IMR-90 (cell line): ENCODE measurements around the gene HMGN2. TPM values are rescaled to one million over a fixed set of nuclear protein-coding genes. Genes with fewer than 3 reads are reported as not detected.

Source experiments
- ATAC-seq: fragments of 200-7000 bp; cut with Tn5 transposase; 2 replicates; pipeline ENCODE4 v1.9.1; 2020; ENCODE audit warnings: low read depth, mild to moderate bottlenecking, moderate library complexity
- BruUV-seq: library from RNA; stranded (reverse); fragments of 400-500 nt; replicated peaks from 2 replicates; lab custom pipeline; 2021; lab: Mats Ljungman, UMichigan
- CTCF ChIA-PET: fragments of 300-600 bp; formaldehyde crosslinking; extraction: SDS; loops from one replicate; lab custom pipeline; 2021; ENCODE audit warnings: antibody characterized with exemption; lab: Yijun Ruan, JAX
- POLR2A ChIA-PET: fragments of 300-600 bp; sonication (Branson Sonifier 250); formaldehyde crosslinking; loops from one replicate; lab custom pipeline; 2022; ENCODE audit warnings: antibody characterized with exemption; ENCODE audit not compliant: unreplicated experiment; lab: Charles Lee
- DNase-seq: peaks from one replicate; pipeline ENCODE4 v3.0.0; 2013
- H2AFZ ChIP-seq: replicated peaks from 2 replicates; pipeline ENCODE3; 2013; ENCODE audit warnings: low read length, mild to moderate bottlenecking; ENCODE audit not compliant: poor library complexity
- H2AK5ac ChIP-seq: 2 replicates; pipeline ENCODE4 v1.6.1; 2013; ENCODE audit warnings: low read depth, low read length, inconsistent platforms
- H2AK9ac ChIP-seq: replicated peaks from 2 replicates; pipeline ENCODE3; 2013; ENCODE audit warnings: mild to moderate bottlenecking, low read depth, low read length, moderate library complexity; ENCODE audit not compliant: poor library complexity
- H2BK120ac ChIP-seq: 2 replicates; pipeline ENCODE4 v1.6.1; 2013; ENCODE audit warnings: low read depth, low read length, inconsistent platforms
- H2BK15ac ChIP-seq: 3 replicates; pipeline ENCODE4 v1.6.1; 2013; ENCODE audit warnings: low read depth, low read length, inconsistent platforms
- H2BK20ac ChIP-seq: 2 replicates; pipeline ENCODE4 v1.6.1; 2013; ENCODE audit warnings: low read depth, mild to moderate bottlenecking, inconsistent platforms, low read length, moderate library complexity
- H2BK5ac ChIP-seq: 2 replicates; pipeline ENCODE4 v1.6.1; 2013; ENCODE audit warnings: mild to moderate bottlenecking, low read depth, low read length, inconsistent platforms; ENCODE audit not compliant: poor library complexity, severe bottlenecking
- H3K14ac ChIP-seq: replicated peaks from 2 replicates; pipeline ENCODE4 v1.6.1; 2013; ENCODE audit warnings: low read depth, low read length, inconsistent platforms
- H3K18ac ChIP-seq: 2 replicates; pipeline ENCODE4 v1.6.1; 2013; ENCODE audit warnings: low read depth, low read length, control low read depth
- H3K23ac ChIP-seq: 2 replicates; pipeline ENCODE4 v1.6.1; 2013; ENCODE audit warnings: low read depth, low read length, inconsistent platforms
- H3K27ac ChIP-seq: 2 replicates; pipeline ENCODE4 v1.5.1; 2013; ENCODE audit warnings: mild to moderate bottlenecking, control low read depth, low read length; ENCODE audit not compliant: insufficient read depth
- H3K27me3 ChIP-seq: 2 replicates; pipeline ENCODE4 v1.6.1; 2013; ENCODE audit warnings: low read length; ENCODE audit not compliant: control insufficient read depth, insufficient read depth
- H3K36me3 ChIP-seq: 2 replicates; pipeline ENCODE4 v1.6.1; 2013; ENCODE audit warnings: low read length, mixed read lengths; ENCODE audit not compliant: control insufficient read depth, insufficient read depth
- H3K4ac ChIP-seq: 2 replicates; pipeline ENCODE4 v1.6.1; 2013; ENCODE audit warnings: low read depth, low read length, inconsistent platforms
- H3K4me1 ChIP-seq: 2 replicates; pipeline ENCODE4 v1.6.1; 2013; ENCODE audit warnings: low read length, mixed read lengths; ENCODE audit not compliant: control insufficient read depth, insufficient read depth
- H3K4me2 ChIP-seq: 2 replicates; pipeline ENCODE4 v1.6.1; 2013; ENCODE audit warnings: low read depth, mild to moderate bottlenecking, control low read depth, low read length, moderate library complexity
- H3K4me3 ChIP-seq: 2 replicates; pipeline ENCODE4 v1.5.1; 2013; ENCODE audit warnings: low read depth, mild to moderate bottlenecking, control low read depth, low read length, moderate library complexity; ENCODE audit not compliant: insufficient read depth
- H3K56ac ChIP-seq: 2 replicates; pipeline ENCODE4 v1.6.1; 2013; ENCODE audit warnings: low read length, inconsistent platforms; ENCODE audit not compliant: insufficient read depth; ENCODE audit errors: extremely low read depth
- H3K79me1 ChIP-seq, 2 experiments: 2 replicates each; pipeline ENCODE4 v1.6.1; 2013; ENCODE audit warnings: low read length in 2 of 2, inconsistent platforms in 1 of 2, low read depth in 1 of 2
- H3K9ac ChIP-seq: 2 replicates; pipeline ENCODE4 v1.6.1; 2013; ENCODE audit warnings: low read depth, low read length, control low read depth
- H3K9me1 ChIP-seq: 2 replicates; pipeline ENCODE4 v1.6.1; 2013; ENCODE audit warnings: low read length, inconsistent platforms; ENCODE audit not compliant: insufficient read depth
- H3K9me3 ChIP-seq: 2 replicates; pipeline ENCODE4 v1.6.1; 2013; ENCODE audit warnings: low read length; ENCODE audit not compliant: control insufficient read depth, insufficient read depth
- H4K20me1 ChIP-seq: 2 replicates; pipeline ENCODE4 v1.6.1; 2013; ENCODE audit warnings: low read length, inconsistent platforms; ENCODE audit not compliant: insufficient read depth
- H4K5ac ChIP-seq: 2 replicates; pipeline ENCODE4 v1.6.1; 2013; ENCODE audit warnings: mild to moderate bottlenecking, low read depth, low read length, control low read depth
- H4K8ac ChIP-seq, 2 experiments: 2 replicates each; pipeline ENCODE4 v1.6.1; 2013; ENCODE audit warnings: low read depth in 2 of 2, low read length in 2 of 2, control low read depth in 1 of 2, inconsistent platforms in 1 of 2
- H4K91ac ChIP-seq: 2 replicates; pipeline ENCODE4 v1.6.1; 2013; ENCODE audit warnings: low read depth, low read length, inconsistent platforms; ENCODE audit not compliant: insufficient read depth
- BHLHE40 ChIP-seq: fragments of 150-350 bp; IDR thresholded peaks from 2 replicates; pipeline ENCODE4 v1.6.1; 2016; ENCODE audit warnings: mild to moderate bottlenecking, low read depth, low read length
- CHD1 ChIP-seq: IDR thresholded peaks from 2 replicates; pipeline ENCODE4 v1.6.1; 2012; ENCODE audit warnings: low read depth, low read length, improper control_type of control experiment
- FOS ChIP-seq: fragments of 150-350 bp; IDR thresholded peaks from 2 replicates; pipeline ENCODE4 v1.6.1; 2016; ENCODE audit warnings: low read depth, low read length
- MAFK ChIP-seq: IDR thresholded peaks from 2 replicates; pipeline ENCODE4 v1.6.1; 2012; ENCODE audit warnings: low read depth, low read length, improper control_type of control experiment
- MAZ ChIP-seq: IDR thresholded peaks from 2 replicates; pipeline ENCODE4 v1.6.1; 2012; ENCODE audit warnings: low read depth, mild to moderate bottlenecking, low read length, improper control_type of control experiment, moderate library complexity, borderline replicate concordance
- NFE2L2 ChIP-seq: fragments of 150-350 bp; IDR thresholded peaks from 2 replicates; pipeline ENCODE4 v1.6.1; 2016; ENCODE audit warnings: low read depth, mild to moderate bottlenecking, low read length
- RAD21 ChIP-seq: IDR thresholded peaks from 2 replicates; pipeline ENCODE4 v1.6.1; 2012; ENCODE audit warnings: low read length, improper control_type of control experiment
- RCOR1 ChIP-seq: IDR thresholded peaks from 2 replicates; pipeline ENCODE4 v1.6.1; 2012; ENCODE audit warnings: mild to moderate bottlenecking, low read length, improper control_type of control experiment; ENCODE audit not compliant: insufficient replicate concordance
- RFX5 ChIP-seq: IDR thresholded peaks from 2 replicates; pipeline ENCODE4 v1.8.0; 2012; ENCODE audit warnings: low read depth, mild to moderate bottlenecking, low read length, moderate library complexity
- SMC3 ChIP-seq: fragments of 150-350 bp; IDR thresholded peaks from 2 replicates; pipeline ENCODE4 v1.6.1; 2016; ENCODE audit warnings: low read depth, mild to moderate bottlenecking, antibody characterized with exemption, low read length, moderate library complexity
- WGBS, 2 experiments: methylation state at CpG; one replicate each; pipeline versions ENCODE4 v1.1.5 to v1.1.7; 2013; ENCODE audit warnings: missing lambda C conversion rate in 2 of 2; ENCODE audit not compliant: insufficient read length in 1 of 2; ENCODE audit errors: extremely low coverage in 2 of 2; 5-methylcytosine and 5-hydroxymethylcytosine counted together
- dilution Hi-C: fragments of 300-500 bp; cut with HindIII; formaldehyde crosslinking; loops from one replicate; pipeline ENCODE4 v1.14.3; 2018; ENCODE audit warnings: low sequenced_read_pairs; ENCODE audit not compliant: unreplicated experiment
- in situ Hi-C: fragments of 300-500 bp; cut with MboI; formaldehyde crosslinking; loops from 3 replicates; pipeline ENCODE4 v1.14.3; 2019; ENCODE audit warnings: low sequenced_read_pairs, inconsistent platforms, mixed read lengths
- intact Hi-C: fragments of 100-400 bp; cut with micrococcal nuclease; formaldehyde crosslinking; loops from 2 replicates; pipeline ENCODE4 v1.10.0; 2022
- polyA plus RNA-seq, 3 experiments: library from polyadenylated mRNA; depleted of rRNA; stranded (reverse); fragments of >200 nt; gene quantifications; 2 replicates each; pipeline ENCODE4 v1.2.3, GENCODE V29; 2012; ENCODE audit warnings: low replicate concordance in 1 of 3
- total RNA-seq: library from RNA; depleted of rRNA; stranded (reverse); fragments of >200 nt; gene quantifications from 2 replicates; pipeline ENCODE4 v1.2.3, GENCODE V29; 2012
- TF ChIP-seq, protein P1 (sequence below): fragments of 150-350 bp; IDR thresholded peaks from 2 replicates; pipeline ENCODE4 v1.6.1; 2016; ENCODE audit warnings: low read depth, mild to moderate bottlenecking, low read length, moderate library complexity, borderline replicate concordance
- TF ChIP-seq, protein P2 (sequence below): fragments of 150-350 bp; IDR thresholded peaks from 2 replicates; pipeline ENCODE4 v1.6.1; 2017; ENCODE audit warnings: mild to moderate bottlenecking, antibody characterized with exemption, low read length, low read depth

HMGN2 gene
- total and polyA plus RNA-seq, 2 of the 4 experiments (the other 2 are of a cell fraction), result 367 to 505 TPM

DNA sequence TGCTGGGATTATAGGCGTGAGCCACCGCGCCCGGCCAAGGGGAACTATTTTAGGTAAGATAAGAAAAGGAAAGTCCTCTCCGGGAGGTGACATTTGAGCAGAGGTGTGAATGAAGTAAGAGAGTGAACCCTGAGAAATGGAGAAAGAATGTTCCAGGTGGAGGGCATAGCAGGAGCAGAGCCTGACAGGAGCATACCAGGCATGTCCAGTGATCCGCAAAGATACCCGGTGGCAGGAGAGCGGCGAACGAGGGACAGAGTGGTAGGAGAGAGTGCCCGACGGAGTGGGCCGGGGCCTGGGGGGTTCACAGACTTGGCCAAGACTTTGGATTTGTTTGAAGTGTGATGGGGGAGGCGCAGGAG lies 49.4 kb downstream of the HMGN2 start:
- no peak overlapping the region for H3K4ac ChIP-seq
- no peak overlapping the region for H4K8ac ChIP-seq
- H2AK9ac ChIP-seq, result no peak overlapping the region
- DNase-seq, result no peak
- no peaks in the 10 kb centered on the region for H3K79me1 ChIP-seq
- H3K4me3 ChIP-seq, result no peak overlapping the region
- H3K14ac ChIP-seq, result no peak overlapping the region
- no peak for TF ChIP-seq SMC3
- no peak for TF ChIP-seq RAD21
- TF ChIP-seq MAZ, result no peak
- TF ChIP-seq MAFK, result no peak
- TF ChIP-seq, protein P1, sequence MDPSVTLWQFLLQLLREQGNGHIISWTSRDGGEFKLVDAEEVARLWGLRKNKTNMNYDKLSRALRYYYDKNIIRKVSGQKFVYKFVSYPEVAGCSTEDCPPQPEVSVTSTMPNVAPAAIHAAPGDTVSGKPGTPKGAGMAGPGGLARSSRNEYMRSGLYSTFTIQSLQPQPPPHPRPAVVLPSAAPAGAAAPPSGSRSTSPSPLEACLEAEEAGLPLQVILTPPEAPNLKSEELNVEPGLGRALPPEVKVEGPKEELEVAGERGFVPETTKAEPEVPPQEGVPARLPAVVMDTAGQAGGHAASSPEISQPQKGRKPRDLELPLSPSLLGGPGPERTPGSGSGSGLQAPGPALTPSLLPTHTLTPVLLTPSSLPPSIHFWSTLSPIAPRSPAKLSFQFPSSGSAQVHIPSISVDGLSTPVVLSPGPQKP, result no peak
- no peak for TF ChIP-seq RCOR1
- TF ChIP-seq NFE2L2, result no peak
- no peak for TF ChIP-seq RFX5
- TF ChIP-seq, protein P2, sequence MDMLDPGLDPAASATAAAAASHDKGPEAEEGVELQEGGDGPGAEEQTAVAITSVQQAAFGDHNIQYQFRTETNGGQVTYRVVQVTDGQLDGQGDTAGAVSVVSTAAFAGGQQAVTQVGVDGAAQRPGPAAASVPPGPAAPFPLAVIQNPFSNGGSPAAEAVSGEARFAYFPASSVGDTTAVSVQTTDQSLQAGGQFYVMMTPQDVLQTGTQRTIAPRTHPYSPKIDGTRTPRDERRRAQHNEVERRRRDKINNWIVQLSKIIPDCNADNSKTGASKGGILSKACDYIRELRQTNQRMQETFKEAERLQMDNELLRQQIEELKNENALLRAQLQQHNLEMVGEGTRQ, result no peak
- TF ChIP-seq CHD1, result no peak
- no peak for TF ChIP-seq FOS
- TF ChIP-seq BHLHE40, result no peak
- H4K20me1 ChIP-seq, result no peaks in the 10 kb centered on the region
- no peak overlapping the region for H2AK5ac ChIP-seq
- H3K36me3 ChIP-seq, result no peaks in the 10 kb centered on the region
- no peaks in the 10 kb centered on the region for H3K9me3 ChIP-seq
- H2BK5ac ChIP-seq, result no peak overlapping the region
- H3K56ac ChIP-seq, result no peak overlapping the region
- 56% methylated on average over 5 of the region's 14 CpGs; no CpG with 5 or more reads in 1 of the 2 experiments for WGBS, 2 experiments
- H4K5ac ChIP-seq, result no peak overlapping the region
- H2BK20ac ChIP-seq, result no peak overlapping the region
- H3K4me1 ChIP-seq, result no peaks in the 10 kb centered on the region
- no peak overlapping the region for H4K91ac ChIP-seq
- no peak overlapping the region for H3K27ac ChIP-seq
- no TSS peak for BruUV-seq
- H2BK120ac ChIP-seq, result no peak overlapping the region
- ChIA-PET POLR2A (no interaction called here), CTCF (no interaction called here)
- H3K4me2 ChIP-seq, result no peak overlapping the region
- H3K9me1 ChIP-seq, result no peaks in the 10 kb centered on the region
- ATAC-seq, result no peak
- peaks cover 46% of the 10 kb centered on the region for H3K27me3 ChIP-seq
- no peak overlapping the region for H2AFZ ChIP-seq
- dilution Hi-C loops (no loop called here), in situ Hi-C loops (no loop called here), intact Hi-C loops (no loop called here)
- H3K23ac ChIP-seq, result no peak overlapping the region
- no peak overlapping the region for H2BK15ac ChIP-seq
- no peak overlapping the region for H3K9ac ChIP-seq
- H3K18ac ChIP-seq, result no peak overlapping the region
